ENCODE measurements around the gene PSMB3.
"Not testable (repeated sequence)": the region's sequence is repeated elsewhere in the genome, so short reads cannot be mapped to it uniquely, and the experiment has no call there.

Gene PSMB3

GRCh38 chr17:38750044-38750311, 2.6 kb upstream of the PSMB3 start:
- no peak for DNase-seq

DNA sequence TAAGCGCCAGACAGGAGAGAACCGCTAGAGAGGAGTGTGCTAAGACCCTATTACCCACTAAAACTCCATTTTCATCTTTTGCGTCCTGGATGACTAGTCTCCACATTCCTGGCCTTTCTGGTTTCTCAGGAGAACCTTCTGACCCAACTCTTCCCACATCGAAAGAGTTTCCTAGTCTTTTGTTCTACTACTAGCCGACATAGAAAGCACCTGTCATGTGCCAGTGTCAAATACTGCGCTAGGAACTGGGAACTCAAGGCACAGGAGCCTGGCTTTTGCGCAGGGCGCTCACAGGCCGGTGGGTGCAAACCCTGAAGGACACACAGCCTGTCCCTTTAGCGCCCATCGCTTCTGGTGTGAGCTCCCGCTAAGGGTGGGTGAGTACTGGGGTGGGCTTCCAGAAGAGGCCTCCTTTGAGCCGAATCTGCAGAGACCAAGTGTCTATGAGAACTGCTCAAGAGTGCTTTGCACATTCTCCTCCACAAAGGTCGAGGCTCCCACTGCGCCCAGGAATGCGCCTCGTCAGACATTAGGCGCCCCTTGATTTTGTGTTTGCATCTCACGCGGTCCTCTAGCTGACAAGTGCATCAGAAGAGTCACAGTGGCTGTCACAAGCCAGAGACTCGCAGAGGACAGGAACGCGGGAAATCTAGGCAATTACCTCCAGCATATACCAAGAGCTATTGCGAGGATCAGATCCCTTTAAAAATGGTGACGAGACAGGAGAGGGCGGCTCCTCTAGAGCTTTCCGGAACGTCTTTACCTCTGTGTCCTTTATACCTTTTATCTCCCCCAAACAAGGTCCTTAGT, 2.0 kb upstream of the PSMB3 start:
- peak; percentile 30 for DNase-seq

DNA sequence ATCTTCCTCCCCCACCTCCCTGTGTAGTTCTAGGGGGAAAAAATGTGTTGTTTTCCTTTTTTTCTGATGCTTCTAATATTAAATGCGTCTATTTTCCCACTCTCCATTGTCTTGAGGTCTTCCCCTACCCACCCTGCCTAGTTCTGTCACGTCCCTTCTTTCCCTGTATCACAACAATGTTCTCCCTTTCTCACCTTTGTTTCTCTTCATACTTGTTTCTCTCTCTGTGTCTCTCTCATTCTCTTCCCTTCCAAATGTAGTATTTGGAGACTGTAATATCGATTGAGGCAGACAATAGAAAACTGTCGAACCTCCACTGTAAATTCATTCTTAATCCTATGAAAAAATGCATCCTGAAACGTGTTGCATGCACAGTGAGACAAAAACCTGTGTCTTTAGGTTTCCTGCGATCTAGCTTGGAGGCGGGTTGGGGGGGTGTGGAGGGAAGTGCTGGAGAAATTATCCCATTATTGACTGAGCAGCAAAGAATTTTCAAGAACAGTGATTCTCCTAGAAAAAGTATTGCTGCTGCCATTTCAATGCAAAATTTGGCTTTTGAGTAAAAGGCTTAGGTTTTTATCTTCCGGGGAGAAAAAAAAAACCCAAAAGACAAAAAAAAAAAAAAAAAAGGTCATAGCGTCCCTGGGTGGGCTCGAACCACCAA, 1.3 kb upstream of the PSMB3 start:
- no peak for DNase-seq

GRCh38 chr17:38751808-38752307, 683 bp upstream of the PSMB3 start:
- peak; percentile 84 for DNase-seq

DNA sequence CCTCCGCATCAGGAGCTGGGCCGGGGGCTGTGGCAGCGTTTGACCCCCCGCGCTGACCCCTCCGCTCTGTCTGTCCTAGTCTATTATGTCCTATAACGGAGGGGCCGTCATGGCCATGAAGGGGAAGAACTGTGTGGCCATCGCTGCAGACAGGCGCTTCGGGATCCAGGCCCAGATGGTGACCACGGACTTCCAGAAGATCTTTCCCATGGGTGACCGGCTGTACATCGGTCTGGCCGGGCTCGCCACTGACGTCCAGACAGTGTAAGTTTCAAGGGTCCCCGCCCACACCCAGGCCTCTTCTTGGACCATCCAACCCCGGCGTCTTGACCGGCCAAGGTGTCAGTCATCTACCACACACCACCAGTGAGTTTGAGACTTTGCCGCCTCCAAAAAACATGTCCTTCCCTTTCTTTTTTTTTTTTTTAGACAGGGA, 548 bp downstream of the PSMB3 start:
- no peak for DNase-seq

DNA sequence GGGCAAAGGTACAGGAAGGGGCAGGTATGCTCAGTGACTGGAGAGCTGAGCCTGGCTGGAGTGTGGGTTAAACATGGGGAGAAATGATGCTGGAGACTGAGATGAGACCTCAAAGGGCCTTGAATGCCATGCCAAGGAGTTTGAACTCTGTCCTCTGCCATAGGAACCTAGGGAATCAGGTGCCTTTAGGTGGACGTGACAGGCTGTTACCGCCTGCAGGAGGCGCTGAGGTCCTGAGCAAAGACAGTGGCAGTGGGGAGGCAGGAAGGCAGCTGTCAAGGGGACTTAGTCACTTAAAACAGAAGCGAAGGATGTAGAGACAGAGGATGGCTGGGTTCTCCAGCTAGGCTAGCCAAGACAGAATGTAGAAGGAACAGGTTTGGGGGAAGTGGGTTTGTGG, 9.1 kb downstream of the PSMB3 start:
- DNase-seq, result peak; percentile 49

DNA sequence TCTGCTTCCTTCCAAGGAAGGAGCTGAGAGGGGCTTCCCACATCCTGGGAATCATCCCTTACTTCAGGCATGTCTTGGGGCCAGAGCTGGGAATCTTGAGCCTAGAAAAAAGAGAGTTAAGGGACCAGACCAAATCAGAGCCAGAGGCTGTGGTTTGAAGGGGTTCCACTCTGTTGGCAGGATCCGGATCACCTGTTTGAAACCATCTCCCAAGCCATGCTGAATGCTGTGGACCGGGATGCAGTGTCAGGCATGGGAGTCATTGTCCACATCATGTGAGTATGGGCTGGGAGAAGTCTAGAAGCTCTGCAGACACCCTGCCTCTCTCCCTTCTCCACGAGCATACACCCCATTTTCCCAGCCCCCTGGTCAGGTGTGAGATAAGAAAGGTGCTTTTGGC, 9.7 kb downstream of the PSMB3 start:
- DNase-seq, result no peak

- no peak for DNase-seq
Observed at GRCh38 chr17:38766341-38766740, 13.8 kb downstream of the PSMB3 start.

DNA sequence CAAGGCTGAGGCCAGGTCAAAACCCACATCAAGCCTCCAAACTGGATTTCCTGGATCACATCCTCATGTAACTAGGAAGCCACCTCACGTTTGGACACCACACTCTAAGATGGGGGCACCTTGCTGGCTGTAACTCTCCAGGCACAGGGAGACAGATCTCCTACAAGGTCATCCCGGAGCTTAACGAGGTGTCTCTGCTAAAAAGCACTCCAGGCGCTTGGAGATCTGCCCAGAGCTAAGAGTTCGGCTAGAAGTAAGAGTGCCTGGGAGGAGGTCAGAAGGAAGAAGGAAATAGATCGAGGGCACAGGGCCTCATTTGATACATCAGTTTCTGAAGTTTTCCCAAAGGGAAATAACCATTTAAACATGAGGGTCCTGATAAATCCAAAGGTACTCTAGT, 15.9 kb downstream of the PSMB3 start:
- no peak for DNase-seq

DNA sequence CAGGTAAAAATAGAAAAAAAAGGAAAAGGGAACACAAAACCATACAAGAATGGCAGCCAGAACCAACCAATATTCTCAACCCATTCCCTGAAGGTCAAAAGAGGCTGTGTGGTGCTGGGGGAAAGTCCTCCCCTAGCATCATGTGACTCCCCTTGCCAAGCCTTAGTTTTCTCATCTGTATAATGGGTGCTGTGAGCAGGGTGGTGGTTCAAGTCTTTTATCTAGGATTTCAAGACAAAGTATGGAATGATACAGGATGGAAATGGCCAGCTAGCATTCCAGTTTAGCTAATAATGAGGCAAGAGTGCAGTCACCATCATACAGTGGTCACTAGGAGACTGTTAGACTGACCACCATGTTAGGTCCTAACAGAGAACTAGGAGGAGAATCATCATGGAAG, 20.7 kb downstream of the PSMB3 start:
- DNase-seq, result no peak

- no peak for DNase-seq
Observed at GRCh38 chr17:38777641-38778250, 25.2 kb downstream of the PSMB3 start.

DNA sequence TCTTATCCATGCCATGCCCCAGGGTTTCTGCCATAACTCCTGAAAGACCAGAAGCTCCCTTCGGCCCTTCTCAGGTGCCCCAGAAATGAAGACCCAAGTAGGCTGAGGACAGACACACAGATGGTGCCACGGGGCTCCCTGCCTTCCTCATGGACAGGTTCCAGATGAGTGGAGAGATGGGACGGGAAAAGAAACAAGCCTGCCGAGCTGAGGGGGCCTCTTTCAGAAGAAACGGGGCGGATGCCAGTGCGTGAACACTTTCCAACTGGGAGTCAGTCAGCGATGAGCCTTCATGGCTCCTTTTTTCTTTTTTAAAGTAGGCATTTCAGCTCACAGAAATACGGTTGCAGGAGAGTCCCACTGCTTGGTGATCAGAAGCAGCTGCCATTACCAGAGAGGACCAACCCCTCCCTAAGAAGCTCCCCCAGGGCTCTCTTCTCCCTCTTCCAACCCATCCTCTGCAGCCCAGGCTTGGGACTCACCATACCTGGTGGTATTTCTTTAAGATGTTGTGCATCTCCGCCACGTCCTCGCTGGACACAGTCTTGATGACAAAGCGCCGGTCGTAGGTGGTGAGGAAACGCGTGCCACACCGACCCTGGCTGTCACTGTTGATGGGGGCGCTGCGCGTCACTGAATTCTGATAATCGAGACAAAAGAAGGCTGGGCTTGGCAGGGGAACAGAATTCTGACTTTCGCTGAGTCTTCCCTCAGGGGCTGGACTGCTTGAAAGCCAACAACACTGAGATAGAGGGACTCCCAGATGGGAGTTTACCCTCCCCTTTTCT, 27.6 kb downstream of the PSMB3 start:
- DNase-seq, result no peak

DNA sequence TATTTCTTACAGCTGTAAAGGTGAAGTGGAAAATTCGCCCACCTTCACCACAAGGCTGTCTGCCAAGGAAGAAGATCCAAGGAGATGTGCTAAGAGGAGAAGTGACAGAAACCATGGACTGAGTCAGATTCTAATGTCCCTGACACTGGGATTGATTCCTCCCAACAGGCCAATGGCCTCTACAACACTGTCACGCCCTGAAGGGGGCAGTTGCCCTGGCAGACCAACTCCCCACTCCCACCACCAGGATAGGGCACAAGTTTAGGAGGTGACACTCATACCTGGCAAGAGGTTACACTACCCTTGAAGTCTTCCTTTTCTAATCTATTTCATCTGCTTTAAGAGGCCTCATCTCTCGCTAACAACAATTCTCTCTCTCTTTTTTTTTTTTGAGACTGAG, 30.7 kb downstream of the PSMB3 start:
- no peak for DNase-seq

- DNase-seq, result no peak
Observed at GRCh38 chr17:38786372-38786771, 33.8 kb downstream of the PSMB3 start.

DNA sequence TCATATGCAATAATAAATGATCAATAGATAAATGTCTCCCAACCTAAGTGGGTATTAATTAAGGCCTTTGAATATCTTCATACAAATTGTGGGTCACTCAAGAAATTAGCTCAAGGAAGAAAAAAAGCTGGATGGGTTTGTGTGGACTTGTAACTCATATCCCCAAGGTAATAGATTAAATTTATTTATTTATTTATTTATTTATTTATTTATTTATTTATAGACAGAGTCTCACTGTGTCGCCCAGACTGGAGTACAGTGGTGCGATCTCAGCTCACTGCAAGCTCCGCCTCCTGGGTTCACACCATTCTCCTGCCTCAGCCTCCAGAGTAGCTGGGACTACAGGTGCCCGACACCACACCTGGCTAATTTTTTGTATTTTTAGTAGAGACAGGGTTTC, 35.5 kb downstream of the PSMB3 start:
- not testable (repeated sequence) for DNase-seq

- DNase-seq, result no peak
Observed at GRCh38 chr17:38789185-38789584, 36.6 kb downstream of the PSMB3 start.

DNA sequence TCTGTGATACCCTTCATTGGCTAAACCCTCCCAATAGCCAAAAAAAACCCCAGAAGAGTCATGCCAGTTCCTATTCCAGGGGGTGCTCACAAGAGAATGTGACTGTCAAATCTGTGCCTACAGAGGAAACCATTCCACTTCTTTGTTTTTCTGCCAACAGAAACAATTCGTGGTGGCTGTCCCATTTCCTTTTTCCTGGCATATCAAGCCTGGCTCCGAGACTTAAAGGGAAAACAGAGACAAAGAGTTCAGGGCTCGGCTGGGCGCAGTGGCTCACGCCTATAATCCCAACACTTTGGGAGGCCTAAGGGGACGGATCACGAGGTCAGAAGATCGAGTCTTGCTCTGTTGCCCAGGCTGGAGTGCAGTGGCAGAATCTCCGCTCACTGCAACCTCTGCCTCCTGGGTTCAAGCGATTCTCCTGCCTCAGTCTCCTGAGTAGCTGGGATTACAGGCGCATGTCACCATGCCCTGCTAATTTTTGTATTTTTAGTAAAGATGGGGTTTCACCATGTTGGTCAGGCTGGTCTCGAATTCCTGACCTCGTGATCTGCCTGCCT, 37.7 kb downstream of the PSMB3 start:
- not testable (repeated sequence) for DNase-seq

DNA sequence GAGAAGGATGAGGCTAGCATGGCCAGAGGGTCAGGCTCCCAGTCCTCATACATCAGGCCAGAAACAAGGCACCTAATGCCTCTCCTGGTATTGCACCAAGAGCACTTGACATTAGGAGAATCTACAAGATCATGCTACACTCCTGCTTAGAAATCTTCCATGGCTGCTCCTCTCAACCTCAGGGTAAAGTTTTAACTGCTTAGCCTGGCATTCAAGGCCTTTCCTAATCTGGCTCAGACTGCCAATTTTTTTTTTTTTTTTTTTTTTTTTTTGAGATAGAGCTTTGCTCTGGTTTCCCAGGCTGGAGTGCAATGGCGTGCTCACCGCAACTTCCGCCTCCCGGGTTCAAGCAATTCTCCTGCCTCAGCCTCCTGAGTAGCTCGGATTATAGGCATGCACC, 38.6 kb downstream of the PSMB3 start:
- DNase-seq, result no peak

DNA sequence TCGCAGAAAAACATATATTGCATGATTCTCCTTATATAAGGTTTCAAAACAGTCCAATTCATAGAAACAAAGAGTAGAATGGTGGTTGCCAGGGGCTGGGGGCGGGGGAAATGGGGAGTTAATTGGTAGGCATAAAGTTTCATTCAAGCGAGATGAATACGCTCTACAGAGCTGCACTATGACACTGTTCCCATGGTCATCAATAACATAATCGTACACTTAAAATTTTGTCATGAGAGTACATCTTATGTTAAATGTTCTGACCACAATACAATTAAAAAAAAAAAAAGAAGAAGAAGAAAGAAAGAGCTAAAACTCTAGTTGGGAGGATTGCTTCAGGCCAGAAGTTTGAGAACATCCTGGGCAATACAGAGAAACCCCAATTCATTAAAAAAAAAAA, 41.7 kb downstream of the PSMB3 start:
- no peak for DNase-seq

- no peak for DNase-seq
Observed at GRCh38 chr17:38796451-38797157, 44.1 kb downstream of the PSMB3 start.

DNA sequence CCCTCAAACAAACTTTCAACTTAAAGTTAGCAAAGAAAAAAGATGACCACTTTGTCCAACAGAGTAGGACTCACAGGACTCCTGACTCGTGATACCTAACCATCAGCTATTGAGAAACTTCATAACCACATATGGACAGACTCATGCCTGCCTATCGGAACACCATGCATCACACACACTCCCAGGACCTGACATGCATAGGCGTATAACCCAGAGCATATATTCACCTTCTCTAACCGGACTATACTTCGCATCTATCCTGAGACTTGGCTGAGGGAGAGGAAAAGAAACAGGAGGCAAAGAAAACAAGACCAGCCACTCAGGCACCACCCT, 44.6 kb downstream of the PSMB3 start:
- no peak for DNase-seq

- peak; percentile 15 for DNase-seq
Observed at GRCh38 chr17:38797828-38798227, 45.3 kb downstream of the PSMB3 start.

Data from activated CD4-positive, alpha-beta T cell treated with anti-CD3 and anti-CD28 coated beads, Interleukin-10, Interleukin-2, amounts not matched to agents 100 ng/mL and 50 ng/mL, durations not matched to agents 16 hours and 8 hours (primary cell).